Measurements from ENCODE around the gene MEI1.
"Not testable (repeated sequence)": the region's sequence is repeated elsewhere in the genome, so short reads cannot be mapped to it uniquely, and the experiment has no call there.

The MEI1 gene, protein sequence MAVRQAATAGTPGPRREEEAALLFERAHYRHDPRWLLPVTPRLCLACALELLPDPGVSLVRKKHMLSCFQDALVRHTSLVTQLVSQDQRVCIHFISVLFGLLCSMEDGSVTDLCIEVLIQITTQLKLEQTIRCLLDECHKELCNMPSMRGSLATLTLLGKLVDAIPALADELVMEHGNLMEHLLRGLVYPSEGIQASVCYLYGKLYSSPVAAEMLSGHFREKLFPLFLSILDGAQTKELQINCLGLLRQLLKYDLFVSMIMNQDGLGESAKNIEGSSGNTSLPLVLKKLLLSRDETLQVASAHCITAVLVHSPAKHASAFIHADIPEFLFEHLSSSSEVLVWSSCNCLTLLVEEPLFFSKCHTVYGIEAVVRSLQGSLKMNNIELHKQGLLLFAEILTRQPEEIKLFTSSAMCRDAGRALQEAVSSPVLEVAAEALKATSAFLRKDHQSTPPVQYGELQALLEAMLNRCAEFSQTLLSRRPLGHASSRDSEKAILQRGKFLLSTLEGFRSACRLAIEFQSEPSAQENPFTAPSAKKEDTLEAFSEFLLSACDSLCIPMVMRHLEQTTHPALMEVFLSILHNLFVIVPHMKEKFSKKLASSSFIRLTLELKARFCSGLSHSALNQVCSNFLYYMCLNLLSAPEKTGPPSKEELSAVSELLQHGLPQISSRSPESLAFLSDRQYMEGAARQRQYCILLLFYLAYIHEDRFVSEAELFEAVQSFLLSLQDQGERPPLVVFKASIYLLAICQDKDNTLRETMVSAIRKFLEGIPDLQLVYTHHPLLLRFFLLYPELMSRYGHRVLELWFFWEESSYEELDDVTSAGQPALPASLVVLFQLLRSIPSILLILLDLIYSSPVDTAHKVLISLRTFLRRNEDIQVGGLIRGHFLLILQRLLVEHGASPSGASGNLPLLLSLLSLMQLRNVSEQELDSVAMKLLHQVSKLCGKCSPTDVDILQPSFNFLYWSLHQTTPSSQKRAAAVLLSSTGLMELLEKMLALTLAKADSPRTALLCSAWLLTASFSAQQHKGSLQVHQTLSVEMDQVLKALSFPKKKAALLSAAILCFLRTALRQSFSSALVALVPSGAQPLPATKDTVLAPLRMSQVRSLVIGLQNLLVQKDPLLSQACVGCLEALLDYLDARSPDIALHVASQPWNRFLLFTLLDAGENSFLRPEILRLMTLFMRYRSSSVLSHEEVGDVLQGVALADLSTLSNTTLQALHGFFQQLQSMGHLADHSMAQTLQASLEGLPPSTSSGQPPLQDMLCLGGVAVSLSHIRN

DNA sequence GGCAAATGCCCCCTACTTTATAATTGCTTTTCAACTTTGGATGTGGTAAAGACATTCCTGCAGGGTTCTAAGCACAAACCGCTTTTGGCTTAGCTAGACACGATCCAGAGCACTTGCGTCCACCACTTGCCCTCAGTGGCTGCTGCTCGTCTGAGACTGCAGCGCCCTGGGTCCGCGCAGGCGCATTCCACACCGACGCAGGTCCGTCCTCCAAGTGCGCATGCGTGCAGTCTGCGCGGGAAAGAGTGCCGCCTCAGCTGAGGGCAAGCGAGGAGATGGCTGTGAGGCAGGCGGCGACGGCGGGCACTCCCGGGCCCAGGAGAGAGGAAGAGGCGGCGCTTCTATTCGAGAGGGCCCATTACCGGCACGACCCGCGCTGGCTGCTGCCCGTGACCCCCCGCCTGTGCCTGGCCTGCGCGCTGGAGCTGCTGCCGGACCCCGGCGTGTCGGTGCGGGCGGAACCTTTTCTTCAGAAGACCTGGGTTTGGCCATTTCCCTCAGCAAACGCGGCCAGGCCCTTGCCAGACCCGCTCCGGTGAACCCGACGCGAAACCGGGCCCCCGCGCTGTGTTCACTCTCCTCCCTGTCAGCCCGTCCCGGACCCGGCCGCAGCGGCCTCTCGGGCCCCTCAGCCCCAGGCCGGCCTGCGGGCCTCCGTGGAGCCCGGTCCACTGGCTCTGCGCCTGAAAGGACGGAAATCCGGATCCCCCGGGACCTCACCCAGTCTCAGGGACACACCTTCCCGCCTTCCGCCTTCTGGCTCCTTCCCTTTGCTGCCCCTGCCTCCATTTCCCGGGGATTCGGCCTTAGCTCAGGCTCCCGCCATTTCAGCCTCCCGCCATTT is at the start of gene MEI1:
MEI1 (plus strand) TSS at position 240 of the 844 bp plus-strand sequence; CDS start at position 276, 36 bp downstream.
- DNase-seq (ENCODE audit: low read depth), result peak; percentile 88

DNA sequence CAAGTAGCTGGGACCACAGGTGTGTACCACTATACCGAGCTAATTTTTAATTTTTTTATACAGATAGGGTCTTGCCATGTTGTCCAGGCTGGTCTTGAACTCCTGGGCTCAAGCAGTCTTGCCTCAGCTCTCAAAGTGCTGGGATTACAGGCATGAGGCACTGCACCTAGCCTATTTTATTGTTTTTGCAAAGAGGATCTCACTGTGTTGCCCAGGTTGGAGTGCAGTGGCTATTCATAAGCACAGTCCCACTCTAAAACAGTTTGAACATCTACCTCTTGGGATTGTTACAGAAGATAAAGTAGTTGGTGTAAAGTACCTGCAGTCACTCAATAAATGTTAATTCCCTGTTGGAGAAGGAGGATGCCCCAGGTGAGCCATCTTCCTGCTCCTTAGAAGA is 49.1 kb upstream of the MEI1 start:
- no peak for DNase-seq (ENCODE audit: low read depth)

- no peak for DNase-seq (ENCODE audit: low read depth)
These were observed 48.5 kb upstream of the MEI1 start for GRCh38 chr22:41650821-41651220.

DNA sequence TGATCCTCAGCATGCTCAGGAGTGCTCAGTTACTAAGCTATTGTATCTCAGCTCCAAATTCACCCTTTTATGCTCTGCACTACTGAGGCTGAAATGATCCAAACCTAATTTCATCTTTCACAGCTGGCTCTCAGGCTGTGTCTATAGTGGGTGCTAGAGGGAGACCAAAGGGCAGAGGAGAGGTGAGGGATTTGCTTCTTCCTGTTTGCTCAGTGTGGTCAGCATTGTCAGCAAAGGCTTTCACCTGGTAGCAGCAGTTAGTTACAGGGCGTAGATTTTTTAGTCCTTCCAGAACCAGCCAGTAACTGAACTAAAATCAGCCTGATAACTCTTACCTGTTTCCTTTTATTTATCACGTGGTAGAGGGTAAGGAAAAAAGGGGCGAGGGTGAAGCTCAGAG is 45.0 kb upstream of the MEI1 start:
- DNase-seq (ENCODE audit: low read depth), result no peak

- DNase-seq (ENCODE audit: low read depth), result no peak
These were observed 42.7 kb upstream of the MEI1 start for GRCh38 chr22:41656556-41656955.

DNA sequence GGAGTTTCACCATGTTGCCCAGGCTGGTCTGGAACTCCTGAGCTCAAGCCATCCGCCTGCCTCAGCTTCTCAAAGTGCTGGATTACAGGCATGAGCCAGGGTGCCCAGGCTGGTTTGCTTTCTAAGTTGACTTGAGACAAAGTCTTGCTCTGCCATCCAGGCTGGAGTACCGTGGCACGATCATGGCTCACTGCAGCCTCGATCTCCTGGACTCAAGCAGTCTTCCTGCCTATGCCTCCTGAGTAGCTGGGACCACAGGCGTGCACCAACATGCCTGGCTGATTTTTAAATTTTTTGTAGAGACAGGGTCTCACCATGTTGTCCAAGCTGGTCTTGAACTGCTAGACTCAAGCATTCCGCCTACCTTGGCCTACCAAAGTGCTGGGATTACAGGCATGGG is 41.6 kb upstream of the MEI1 start:
- DNase-seq (ENCODE audit: low read depth), result no peak

GRCh38 chr22:41658869-41659268 is 40.4 kb upstream of the MEI1 start:
- no peak for DNase-seq (ENCODE audit: low read depth)

DNA sequence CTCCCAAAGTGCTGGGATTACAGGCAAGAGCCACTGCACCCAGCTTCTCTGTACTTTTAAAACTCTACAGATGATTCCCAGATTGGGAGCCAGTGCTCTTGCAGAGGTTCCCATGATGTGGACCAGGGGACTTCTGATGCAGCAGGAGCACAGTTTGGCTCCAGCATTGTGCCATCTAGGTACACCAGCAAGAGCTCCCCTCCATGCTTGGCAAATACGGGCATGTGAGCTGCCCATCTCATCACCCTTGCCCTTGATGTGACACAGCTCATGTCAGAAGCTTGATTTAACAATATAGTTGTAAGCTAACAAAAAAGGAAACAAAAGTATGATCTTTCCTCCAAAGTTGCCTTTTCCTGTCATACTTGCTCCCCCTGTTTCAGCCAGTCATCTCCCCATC is 39.4 kb upstream of the MEI1 start:
- DNase-seq (ENCODE audit: low read depth), result no peak

DNA sequence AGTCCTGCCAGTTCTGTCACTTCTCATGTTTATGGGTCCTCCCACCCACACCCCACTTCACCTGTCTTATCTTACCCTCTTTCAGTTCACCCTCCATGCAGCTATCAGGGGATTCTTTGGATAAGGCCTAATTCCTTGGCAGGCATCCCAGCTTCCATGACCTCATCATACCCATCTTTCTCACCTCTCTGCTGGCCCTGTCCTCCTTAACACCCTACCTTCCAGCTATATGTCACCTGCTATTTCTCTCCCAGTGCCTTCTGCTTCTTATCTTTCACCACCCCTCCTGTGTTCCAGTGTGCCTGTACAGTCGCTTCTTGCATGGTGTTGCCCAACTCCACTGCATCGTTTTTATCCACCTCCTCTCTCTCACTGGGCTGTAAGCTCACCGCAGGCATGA is 38.9 kb upstream of the MEI1 start:
- DNase-seq (ENCODE audit: low read depth), result no peak

DNA sequence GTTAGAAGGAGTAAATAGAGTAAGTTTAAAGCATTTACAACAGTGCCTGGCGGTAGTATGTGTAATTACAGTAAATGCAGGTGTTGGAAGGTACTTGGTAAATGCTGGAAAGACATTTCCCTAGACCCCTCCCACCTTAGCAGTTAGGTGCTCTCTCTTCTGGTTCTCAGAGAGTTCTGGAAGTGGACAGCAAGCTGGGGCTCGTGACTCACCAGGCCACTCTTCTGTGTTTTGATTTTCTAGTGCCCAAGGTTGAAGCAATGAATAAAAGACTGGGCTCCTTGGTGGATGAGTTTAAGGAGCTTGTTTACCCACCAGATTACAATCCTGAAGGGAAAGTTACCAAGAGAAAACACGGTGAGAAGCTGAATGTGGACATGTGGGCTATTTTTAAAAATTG is 38.2 kb upstream of the MEI1 start:
- DNase-seq (ENCODE audit: low read depth), result no peak

- DNase-seq (ENCODE audit: low read depth), result no peak
These were observed 37.6 kb upstream of the MEI1 start for GRCh38 chr22:41661713-41662112.

- not testable (repeated sequence) for DNase-seq (ENCODE audit: low read depth)
These were observed 35.7 kb upstream of the MEI1 start for GRCh38 chr22:41663594-41663993.

GRCh38 chr22:41664490-41664889 is 34.8 kb upstream of the MEI1 start:
- DNase-seq (ENCODE audit: low read depth), result no peak

- DNase-seq (ENCODE audit: low read depth), result no peak
These were observed 34.4 kb upstream of the MEI1 start for GRCh38 chr22:41664951-41665350.

DNA sequence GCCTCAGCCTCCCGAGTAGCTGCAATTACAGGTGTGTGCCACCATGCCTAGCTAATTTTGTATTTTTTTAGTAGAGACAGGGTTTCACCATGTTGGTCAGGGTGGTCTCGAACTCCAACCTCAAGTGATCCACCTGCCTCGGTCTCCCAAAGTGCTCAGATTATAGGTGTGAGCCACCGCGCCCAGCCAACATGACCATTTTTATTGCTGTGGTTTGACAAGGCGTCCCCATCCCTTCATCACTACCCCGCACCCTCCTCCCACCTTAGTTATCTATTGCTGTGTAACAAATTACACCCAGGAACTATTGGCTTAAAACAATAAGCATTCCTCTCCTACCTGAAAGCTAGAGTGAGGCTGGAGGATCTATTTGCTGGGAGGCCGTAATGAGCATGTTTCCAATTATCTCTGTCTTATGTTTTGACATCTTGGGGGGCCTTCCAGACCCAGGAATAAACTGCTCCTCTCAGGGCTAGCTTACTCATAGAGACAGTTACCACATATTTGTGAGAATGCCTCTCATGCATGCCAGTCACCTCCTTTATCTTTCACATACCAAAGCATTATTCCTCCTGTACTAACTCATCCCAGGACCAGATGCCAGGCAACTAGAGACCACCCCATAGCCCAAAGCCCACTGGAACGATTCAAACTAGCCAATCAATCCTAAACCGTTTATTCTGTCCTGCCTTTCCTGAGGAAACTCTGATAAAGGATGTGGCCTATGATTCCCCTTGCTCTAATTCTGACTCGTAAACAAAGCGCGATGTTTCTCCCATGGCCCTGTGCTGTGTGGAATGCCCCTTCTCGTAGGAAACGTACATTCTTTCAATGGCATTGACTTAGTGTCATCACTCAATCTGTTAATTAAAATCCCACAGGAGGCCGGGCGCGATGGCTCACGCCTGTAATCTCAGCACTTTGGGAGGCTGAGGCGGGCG is 30.1 kb upstream of the MEI1 start:
- no peak for DNase-seq (ENCODE audit: low read depth)

GRCh38 chr22:41672096-41672495 is 27.2 kb upstream of the MEI1 start:
- not testable (repeated sequence) for DNase-seq (ENCODE audit: low read depth)

DNA sequence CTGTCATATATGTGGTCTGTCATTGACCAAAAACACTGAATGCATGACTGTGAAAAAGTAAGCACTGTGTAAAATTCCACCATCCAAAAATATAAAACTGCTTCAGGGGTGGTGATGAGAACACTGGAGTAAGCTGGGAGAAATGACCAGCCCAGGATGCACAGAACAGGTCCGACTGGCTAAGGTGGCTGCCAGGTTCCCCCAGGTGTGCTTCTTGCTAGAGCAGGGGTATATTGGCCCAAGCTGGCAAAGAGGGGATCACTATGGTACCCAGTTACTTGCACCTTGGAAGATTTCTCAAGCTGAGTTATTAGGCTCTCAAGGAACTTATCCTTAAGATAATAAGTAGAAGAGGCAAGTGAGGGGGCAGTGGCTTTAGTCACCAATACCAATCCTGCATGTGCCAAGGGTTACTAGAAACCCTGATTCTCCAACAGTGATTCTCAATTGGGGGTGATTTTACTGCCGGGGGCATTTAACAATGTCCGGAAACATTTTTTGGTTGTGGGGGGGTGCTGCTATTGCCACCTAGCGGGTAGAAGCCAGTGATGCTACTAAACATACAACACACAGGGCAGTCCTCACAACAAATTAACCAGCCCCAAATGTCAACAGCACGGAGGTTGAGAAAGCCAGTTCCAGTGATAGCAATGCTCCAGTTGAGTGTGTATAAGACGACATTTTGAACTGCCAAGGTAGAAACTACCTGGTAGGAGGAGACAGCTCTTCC is 26.4 kb upstream of the MEI1 start:
- no peak for DNase-seq (ENCODE audit: low read depth)

DNA sequence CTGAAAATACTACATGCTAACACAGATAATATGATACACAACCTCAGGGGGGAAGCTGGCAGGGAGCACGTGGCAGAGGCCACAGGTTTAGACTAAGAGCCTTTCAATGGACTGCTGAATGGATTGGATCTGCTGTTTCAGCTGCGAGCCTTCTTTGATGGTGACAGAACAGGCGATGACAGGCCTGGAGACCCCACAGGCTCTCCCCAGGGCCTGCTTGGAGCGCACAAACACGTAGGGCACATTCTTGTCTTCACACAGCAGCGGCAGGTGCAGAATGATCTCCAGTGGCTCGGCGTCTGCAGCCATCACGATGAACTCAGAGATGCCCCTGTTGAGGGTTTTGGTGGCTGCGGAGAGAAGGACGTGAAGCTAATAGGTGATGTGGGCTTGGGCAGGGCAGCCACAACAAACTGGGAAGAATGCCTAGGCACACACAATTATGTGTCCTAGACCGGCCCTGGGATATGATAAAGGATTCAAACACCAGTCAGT is 24.4 kb upstream of the MEI1 start:
- DNase-seq (ENCODE audit: low read depth), result no peak

DNA sequence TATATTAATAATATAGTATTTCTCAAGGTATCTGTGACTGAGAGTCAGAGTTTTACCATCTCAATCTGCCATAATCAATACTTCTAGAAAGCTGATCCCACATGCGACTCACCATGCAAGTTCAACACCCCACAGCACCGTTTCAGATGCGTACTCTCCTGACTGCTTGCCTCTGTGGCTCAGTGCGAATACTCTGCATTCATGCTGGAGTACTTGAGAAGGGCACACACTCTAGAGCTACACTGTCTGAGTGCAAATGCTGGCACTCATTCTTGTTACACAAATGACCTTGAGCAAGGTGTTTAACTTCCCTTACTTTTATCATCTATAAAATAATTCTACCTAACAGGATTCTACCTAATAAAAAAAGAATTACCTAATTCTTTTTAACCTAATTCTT is 23.2 kb upstream of the MEI1 start:
- no peak for DNase-seq (ENCODE audit: low read depth)
